HepG2 (cell line): ENCODE measurements around the gene USP32. TPM values are rescaled to one million over a fixed set of nuclear protein-coding genes. Genes with fewer than 3 reads are reported as not detected.

ENCODE experiments used
- ARNT2 ChIP-seq: sonication (generic); formaldehyde crosslinking; IDR thresholded peaks from 2 replicates; pipeline ENCODE4 v1.8.0; 2022; ENCODE audit warnings: mild to moderate bottlenecking, low read depth, missing genetic modification reagents, moderate library complexity
- ATF7 ChIP-seq, 2 experiments: fragments of 450-650 bp in 1 of 2; sonication (generic) in 1 of 2; formaldehyde crosslinking in 1 of 2; IDR thresholded peaks; 2 replicates each; pipeline versions ENCODE4 v1.4.0 to v1.6.1; 2016 to 2020; ENCODE audit warnings: antibody characterized with exemption in 1 of 2, mild to moderate bottlenecking in 1 of 2, missing genetic modification reagents in 1 of 2
- BRCA1 ChIP-seq: sonication (generic); formaldehyde crosslinking; IDR thresholded peaks from 2 replicates; pipeline ENCODE4 v1.4.0; 2020; ENCODE audit warnings: missing genetic modification reagents
- FOXA1 ChIP-seq, 2 experiments: fragments of 450-650 bp in 1 of 2; sonication (generic) in 1 of 2; formaldehyde crosslinking in 1 of 2; IDR thresholded peaks; 2 replicates each; pipeline versions ENCODE4 v1.4.0 to v1.6.1; 2016 to 2020; ENCODE audit warnings: missing genetic modification reagents in 1 of 2
- HES4 ChIP-seq: sonication (generic); formaldehyde crosslinking; IDR thresholded peaks from 2 replicates; pipeline ENCODE4 v1.9.0; 2021; ENCODE audit warnings: mild to moderate bottlenecking, missing genetic modification reagents, borderline replicate concordance
- KAT8 ChIP-seq: IDR thresholded peaks from 2 replicates; pipeline ENCODE4 v1.6.1; 2016; ENCODE audit warnings: missing genetic modification reagents, missing compliant biosample characterization
- RBAK ChIP-seq: sonication (generic); formaldehyde crosslinking; IDR thresholded peaks from 2 replicates; pipeline ENCODE4 v1.5.1; 2020; ENCODE audit warnings: mild to moderate bottlenecking, missing genetic modification reagents
- SMARCE1 ChIP-seq: fragments of 450-650 bp; IDR thresholded peaks from 2 replicates; pipeline ENCODE4 v1.6.1; 2017; ENCODE audit warnings: borderline replicate concordance
- STAG1 ChIP-seq: sonication (generic); formaldehyde crosslinking; IDR thresholded peaks from 2 replicates; pipeline ENCODE4 v1.4.0; 2020; ENCODE audit warnings: missing genetic modification reagents
- THAP11 ChIP-seq: IDR thresholded peaks from 2 replicates; pipeline ENCODE4 v1.6.1; 2016; ENCODE audit warnings: missing biosample characterization, missing genetic modification reagents
- THYN1 ChIP-seq: sonication (generic); formaldehyde crosslinking; IDR thresholded peaks from 2 replicates; pipeline ENCODE4 v1.8.1; 2023; ENCODE audit warnings: low read depth, mild to moderate bottlenecking, moderate library complexity, missing genetic modification reagents, borderline replicate concordance
- TP53 ChIP-seq: sonication (generic); formaldehyde crosslinking; conservative IDR thresholded peaks from 2 replicates; pipeline ENCODE4 v1.4.0; 2020; ENCODE audit warnings: missing genetic modification reagents
- ZNF350 ChIP-seq: sonication (generic); formaldehyde crosslinking; IDR thresholded peaks from 2 replicates; pipeline ENCODE4 v1.4.0; 2020; ENCODE audit warnings: mild to moderate bottlenecking, low read depth, missing genetic modification reagents, borderline replicate concordance
- ZNF619 ChIP-seq: sonication (generic); formaldehyde crosslinking; IDR thresholded peaks from 2 replicates; pipeline ENCODE4 v1.4.0; 2020; ENCODE audit warnings: mild to moderate bottlenecking, missing genetic modification reagents
- polyA plus RNA-seq, 8 experiments: library from polyadenylated mRNA; depleted of rRNA in 3 of 8; stranded (reverse) in 7 of 8; unstranded in 1 of 8; fragments of >200 nt; fragmentation: Illumina TruSeq in 4 of 8; extraction: Trizol in 4 of 8; gene quantifications; 2 replicates each; pipeline versions ENCODE4 v1.2.1 to v1.2.3, GENCODE V29; 2011 to 2016; ENCODE audit warnings: low read depth in 4 of 8, missing spikeins in 1 of 8, mixed read lengths in 1 of 8; ENCODE audit not compliant: insufficient read depth in 1 of 8
- total RNA-seq, 5 experiments: library from RNA; depleted of rRNA; stranded (reverse); fragments of >200 nt; fragmentation: Illumina TruSeq; extraction: Trizol; gene quantifications; 2 replicates each; pipeline ENCODE4 v1.2.3, GENCODE V29; 2016; ENCODE audit warnings: low read depth in 1 of 5
- TF ChIP-seq, protein P1 (sequence below), 2 experiments: IDR thresholded peaks; 2 replicates each; pipeline ENCODE4 v1.6.1; 2011 to 2012; ENCODE audit warnings: low read length in 2 of 2, borderline replicate concordance in 1 of 2, low read depth in 1 of 2, mild to moderate bottlenecking in 1 of 2, moderate library complexity in 1 of 2
- TF ChIP-seq, protein P2 (sequence below): sonication (generic); formaldehyde crosslinking; conservative IDR thresholded peaks from 2 replicates; pipeline ENCODE4 v1.4.0; 2020; ENCODE audit warnings: missing genetic modification reagents
- TF ChIP-seq, protein P3 (sequence below): IDR thresholded peaks from 2 replicates; pipeline ENCODE4 v1.6.1; 2016; ENCODE audit warnings: control low read depth
- TF ChIP-seq, protein P4 (sequence below): sonication (generic); formaldehyde crosslinking; IDR thresholded peaks from 2 replicates; pipeline ENCODE4 v1.5.0; 2020; ENCODE audit warnings: missing genetic modification reagents, mild to moderate bottlenecking, borderline replicate concordance

Gene USP32
- total and polyA plus RNA-seq, 2 of the 13 experiments (the other 11 are each of a cell fraction or from before 2014, with no cell fraction given), result 24.9 to 39.9 TPM

DNA sequence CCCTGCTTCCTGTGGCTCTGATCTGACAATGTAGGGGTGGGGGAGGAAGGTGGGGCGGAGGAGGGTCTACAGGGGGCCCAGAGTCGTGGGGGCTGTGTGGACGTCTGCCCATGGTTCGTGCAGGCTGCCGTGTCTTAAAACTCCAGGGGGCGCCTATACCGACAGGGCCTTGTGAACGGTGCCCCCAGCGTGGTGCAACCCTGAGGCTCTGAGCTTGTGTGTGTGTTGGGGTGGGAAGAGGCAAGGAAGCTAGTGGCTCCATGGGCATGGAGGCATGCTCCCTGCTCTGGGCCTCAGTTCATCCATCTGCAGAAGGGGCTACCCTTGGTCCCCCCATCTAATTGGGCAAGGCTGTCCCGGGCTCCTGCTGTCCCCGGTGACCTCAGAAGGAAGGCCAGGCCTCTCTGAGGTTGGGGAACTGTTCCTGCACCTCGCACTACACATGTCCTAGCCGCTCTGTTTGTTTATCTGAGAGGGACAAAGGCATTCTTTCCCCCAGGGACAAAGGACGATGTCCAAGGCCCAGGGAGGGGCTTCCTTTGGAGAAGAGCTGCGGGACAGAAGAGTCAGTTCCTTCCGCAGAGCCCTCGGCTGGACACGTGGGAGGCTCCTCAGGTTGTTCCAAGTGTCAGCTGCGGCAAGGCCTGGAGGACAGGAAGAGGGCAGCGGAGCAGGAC is 228.7 kb downstream of the USP32 start (continued):
- TF ChIP-seq, protein P1, sequence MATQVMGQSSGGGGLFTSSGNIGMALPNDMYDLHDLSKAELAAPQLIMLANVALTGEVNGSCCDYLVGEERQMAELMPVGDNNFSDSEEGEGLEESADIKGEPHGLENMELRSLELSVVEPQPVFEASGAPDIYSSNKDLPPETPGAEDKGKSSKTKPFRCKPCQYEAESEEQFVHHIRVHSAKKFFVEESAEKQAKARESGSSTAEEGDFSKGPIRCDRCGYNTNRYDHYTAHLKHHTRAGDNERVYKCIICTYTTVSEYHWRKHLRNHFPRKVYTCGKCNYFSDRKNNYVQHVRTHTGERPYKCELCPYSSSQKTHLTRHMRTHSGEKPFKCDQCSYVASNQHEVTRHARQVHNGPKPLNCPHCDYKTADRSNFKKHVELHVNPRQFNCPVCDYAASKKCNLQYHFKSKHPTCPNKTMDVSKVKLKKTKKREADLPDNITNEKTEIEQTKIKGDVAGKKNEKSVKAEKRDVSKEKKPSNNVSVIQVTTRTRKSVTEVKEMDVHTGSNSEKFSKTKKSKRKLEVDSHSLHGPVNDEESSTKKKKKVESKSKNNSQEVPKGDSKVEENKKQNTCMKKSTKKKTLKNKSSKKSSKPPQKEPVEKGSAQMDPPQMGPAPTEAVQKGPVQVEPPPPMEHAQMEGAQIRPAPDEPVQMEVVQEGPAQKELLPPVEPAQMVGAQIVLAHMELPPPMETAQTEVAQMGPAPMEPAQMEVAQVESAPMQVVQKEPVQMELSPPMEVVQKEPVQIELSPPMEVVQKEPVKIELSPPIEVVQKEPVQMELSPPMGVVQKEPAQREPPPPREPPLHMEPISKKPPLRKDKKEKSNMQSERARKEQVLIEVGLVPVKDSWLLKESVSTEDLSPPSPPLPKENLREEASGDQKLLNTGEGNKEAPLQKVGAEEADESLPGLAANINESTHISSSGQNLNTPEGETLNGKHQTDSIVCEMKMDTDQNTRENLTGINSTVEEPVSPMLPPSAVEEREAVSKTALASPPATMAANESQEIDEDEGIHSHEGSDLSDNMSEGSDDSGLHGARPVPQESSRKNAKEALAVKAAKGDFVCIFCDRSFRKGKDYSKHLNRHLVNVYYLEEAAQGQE (IDR thresholded peaks at IDR 0.05; ENCODE audit: borderline replicate concordance in 1 of 2, low read depth in 1 of 2, low read length in 2 of 2), result no peak
- TF ChIP-seq, protein P2, sequence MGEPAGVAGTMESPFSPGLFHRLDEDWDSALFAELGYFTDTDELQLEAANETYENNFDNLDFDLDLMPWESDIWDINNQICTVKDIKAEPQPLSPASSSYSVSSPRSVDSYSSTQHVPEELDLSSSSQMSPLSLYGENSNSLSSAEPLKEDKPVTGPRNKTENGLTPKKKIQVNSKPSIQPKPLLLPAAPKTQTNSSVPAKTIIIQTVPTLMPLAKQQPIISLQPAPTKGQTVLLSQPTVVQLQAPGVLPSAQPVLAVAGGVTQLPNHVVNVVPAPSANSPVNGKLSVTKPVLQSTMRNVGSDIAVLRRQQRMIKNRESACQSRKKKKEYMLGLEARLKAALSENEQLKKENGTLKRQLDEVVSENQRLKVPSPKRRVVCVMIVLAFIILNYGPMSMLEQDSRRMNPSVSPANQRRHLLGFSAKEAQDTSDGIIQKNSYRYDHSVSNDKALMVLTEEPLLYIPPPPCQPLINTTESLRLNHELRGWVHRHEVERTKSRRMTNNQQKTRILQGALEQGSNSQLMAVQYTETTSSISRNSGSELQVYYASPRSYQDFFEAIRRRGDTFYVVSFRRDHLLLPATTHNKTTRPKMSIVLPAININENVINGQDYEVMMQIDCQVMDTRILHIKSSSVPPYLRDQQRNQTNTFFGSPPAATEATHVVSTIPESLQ (CRISPR knock-in tag), result no peak
- TF ChIP-seq RBAK (CRISPR knock-in tag) (no peak), ARNT2 (CRISPR knock-in tag) (no peak), SMARCE1 (no peak), FOXA1 (IDR thresholded peaks at IDR 0.05) (no peak), FOXA1 (CRISPR knock-in tag; IDR thresholded peaks at IDR 0.05) (0 out of 2 replicates have a peak, but pooled peaks have one; percentile 2), THAP11 (no peak), THYN1 (CRISPR knock-in tag) (no peak), STAG1 (CRISPR knock-in tag) (peak; percentile 34; the same call in 1 of the 2 replicates), ZNF350 (CRISPR knock-in tag) (no peak), TP53 (no peak), ZNF619 (0 out of 2 replicates have a peak, but pooled peaks have one; percentile 39), HES4 (CRISPR knock-in tag) (0 out of 2 replicates have a peak, but pooled peaks have one; percentile 44), ATF7 (IDR thresholded peaks at IDR 0.05) (no peak), ATF7 (CRISPR knock-in tag; IDR thresholded peaks at IDR 0.05) (no peak), BRCA1 (CRISPR knock-in tag) (no peak), KAT8 (peak; percentile 41; the same call in 1 of the 2 replicates)
- TF ChIP-seq, protein P3, sequence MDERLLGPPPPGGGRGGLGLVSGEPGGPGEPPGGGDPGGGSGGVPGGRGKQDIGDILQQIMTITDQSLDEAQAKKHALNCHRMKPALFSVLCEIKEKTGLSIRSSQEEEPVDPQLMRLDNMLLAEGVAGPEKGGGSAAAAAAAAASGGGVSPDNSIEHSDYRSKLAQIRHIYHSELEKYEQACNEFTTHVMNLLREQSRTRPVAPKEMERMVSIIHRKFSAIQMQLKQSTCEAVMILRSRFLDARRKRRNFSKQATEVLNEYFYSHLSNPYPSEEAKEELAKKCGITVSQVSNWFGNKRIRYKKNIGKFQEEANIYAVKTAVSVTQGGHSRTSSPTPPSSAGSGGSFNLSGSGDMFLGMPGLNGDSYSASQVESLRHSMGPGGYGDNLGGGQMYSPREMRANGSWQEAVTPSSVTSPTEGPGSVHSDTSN (CRISPR knock-in tag), result no peak
- TF ChIP-seq, protein P4, sequence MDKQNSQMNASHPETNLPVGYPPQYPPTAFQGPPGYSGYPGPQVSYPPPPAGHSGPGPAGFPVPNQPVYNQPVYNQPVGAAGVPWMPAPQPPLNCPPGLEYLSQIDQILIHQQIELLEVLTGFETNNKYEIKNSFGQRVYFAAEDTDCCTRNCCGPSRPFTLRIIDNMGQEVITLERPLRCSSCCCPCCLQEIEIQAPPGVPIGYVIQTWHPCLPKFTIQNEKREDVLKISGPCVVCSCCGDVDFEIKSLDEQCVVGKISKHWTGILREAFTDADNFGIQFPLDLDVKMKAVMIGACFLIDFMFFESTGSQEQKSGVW (CRISPR knock-in tag), result no peak
